Head of caudate nucleus (tissue), 42 donors: Measurements from ENCODE around the gene CYP27C1.
"Not testable (repeated sequence)": the region's sequence is repeated elsewhere in the genome, so short reads cannot be mapped to it uniquely, and the experiment has no call there.

Experiments
- DNase-seq, 42 donors: peaks; one replicate each; pipeline versions ENCODE4 v3.0.0 to v3.0.0-alpha.2; 2020 to 2021; ENCODE audit warnings: mixed read lengths in 7 of 42
- intact Hi-C: fragments of 100-400 bp; cut with DNase I; formaldehyde crosslinking; loops from one replicate; pipeline ENCODE4 v1.15.0; 2022

CYP27C1 gene

GRCh38 chr2:127176371-127177311 lies 43.5 kb downstream of the CYP27C1 start:
- DNase-seq = peak in 41 of 42 donors; percentile 46 to 90 (median 75)
- intact Hi-C loops = no loop called here

GRCh38 chr2:127175751-127176354 lies 44.2 kb downstream of the CYP27C1 start:
- peak in 8 of 42 donors; percentile 18 to 46 (median 30) for DNase-seq
- intact Hi-C loops = no loop called here

- intact Hi-C loops = no loop called here
These were observed 44.9 kb downstream of the CYP27C1 start for GRCh38 chr2:127175041-127175721.

DNA sequence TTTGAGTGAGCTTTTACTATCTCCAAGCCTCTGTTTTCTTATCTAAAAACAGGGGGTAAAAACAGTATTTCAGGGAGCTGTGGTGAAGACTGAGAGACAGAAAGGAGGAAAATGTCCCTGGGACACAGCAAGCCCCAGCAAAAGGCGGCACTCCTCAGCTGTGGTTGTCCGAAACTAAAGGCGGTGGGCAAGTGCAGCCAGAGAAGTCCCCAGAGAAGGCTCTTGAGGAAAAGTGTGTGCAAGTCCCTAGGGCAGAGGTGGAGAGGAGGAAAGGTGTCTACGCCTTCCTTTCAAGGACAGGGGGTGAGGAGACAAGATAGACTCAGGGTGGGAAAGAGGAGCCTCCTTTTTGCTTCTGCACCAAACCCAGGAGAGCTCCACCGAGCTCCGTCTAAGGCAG lies 45.5 kb downstream of the CYP27C1 start:
- intact Hi-C loops = no loop called here
- DNase-seq = no peak

More at GRCh38 chr2:127175041-127175721, 44.9 kb downstream of the CYP27C1 start:
- peak in 15 of 42 donors; percentile 21 to 56 (median 41) for DNase-seq

GRCh38 chr2:127174136-127174535 lies 46.0 kb downstream of the CYP27C1 start:
- DNase-seq = peak in 38 of 42 donors; percentile 25 to 85 (median 54)
- intact Hi-C loops = no loop called here

DNA sequence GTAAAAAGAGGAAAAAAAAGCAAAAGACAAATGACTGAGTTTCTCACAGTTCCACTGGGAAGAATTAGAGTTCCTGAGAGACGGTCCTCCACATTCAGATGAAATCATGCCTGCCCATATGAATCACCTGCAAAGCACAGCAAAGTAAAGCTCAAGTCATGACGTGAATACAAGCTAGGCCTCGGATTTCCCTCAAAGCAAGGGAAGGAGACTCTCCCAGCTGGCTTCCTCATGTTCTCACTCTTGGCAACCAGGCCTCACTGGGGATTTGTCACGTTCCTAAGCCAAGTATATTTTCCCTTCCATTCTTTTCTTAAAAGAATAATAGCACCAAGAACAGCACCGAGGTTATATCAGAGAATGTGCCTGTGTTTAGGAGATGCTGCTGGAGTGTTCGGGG lies 47.0 kb downstream of the CYP27C1 start:
- peak in 5 of 42 donors; percentile 5 to 18 (median 12) for DNase-seq
- intact Hi-C loops = no loop called here

GRCh38 chr2:127172306-127172705 lies 47.8 kb downstream of the CYP27C1 start:
- intact Hi-C loops = no loop called here
- DNase-seq = peak in 6 of 42 donors; percentile 3 to 18 (median 8)

GRCh38 chr2:127170452-127171197 lies 49.5 kb downstream of the CYP27C1 start:
- intact Hi-C loops = no loop called here

GRCh38 chr2:127170021-127170420 lies 50.1 kb downstream of the CYP27C1 start:
- intact Hi-C loops = no loop called here
- DNase-seq = peak in 4 of 42 donors; percentile 4 to 23 (median 18)

More at GRCh38 chr2:127170452-127171197, 49.5 kb downstream of the CYP27C1 start:
- peak in 8 of 42 donors; percentile 8 to 37 (median 15) for DNase-seq

DNA sequence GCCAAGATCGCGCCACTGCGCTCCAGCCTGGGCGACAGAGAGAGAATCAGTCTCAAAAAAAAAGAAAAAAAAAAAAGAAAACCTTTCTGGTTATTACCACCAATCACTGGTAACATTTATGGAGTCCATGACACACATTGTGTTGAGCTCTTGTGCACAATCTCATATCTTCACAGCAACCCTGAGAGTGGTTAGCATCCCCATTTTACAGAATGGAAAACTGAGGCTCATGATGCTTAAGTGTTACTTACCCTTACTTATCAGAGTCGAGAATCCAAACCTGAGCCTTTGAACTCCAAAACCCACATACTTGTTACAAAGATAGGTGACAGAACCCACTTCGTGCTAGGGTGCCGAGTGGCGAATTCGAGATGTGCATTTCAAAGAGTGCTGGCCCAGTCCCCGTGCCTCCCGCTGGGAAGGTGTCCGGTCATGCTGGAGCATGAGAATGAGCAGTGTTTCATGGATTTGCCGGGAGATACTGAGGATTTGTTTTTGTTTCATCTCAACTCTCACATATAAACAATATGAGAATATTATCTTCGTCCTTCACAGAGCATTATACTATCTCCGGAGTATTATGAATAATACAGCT lies 50.9 kb downstream of the CYP27C1 start:
- peak in 5 of 42 donors; percentile 7 to 23 (median 19) for DNase-seq
- intact Hi-C loops = no loop called here

DNA sequence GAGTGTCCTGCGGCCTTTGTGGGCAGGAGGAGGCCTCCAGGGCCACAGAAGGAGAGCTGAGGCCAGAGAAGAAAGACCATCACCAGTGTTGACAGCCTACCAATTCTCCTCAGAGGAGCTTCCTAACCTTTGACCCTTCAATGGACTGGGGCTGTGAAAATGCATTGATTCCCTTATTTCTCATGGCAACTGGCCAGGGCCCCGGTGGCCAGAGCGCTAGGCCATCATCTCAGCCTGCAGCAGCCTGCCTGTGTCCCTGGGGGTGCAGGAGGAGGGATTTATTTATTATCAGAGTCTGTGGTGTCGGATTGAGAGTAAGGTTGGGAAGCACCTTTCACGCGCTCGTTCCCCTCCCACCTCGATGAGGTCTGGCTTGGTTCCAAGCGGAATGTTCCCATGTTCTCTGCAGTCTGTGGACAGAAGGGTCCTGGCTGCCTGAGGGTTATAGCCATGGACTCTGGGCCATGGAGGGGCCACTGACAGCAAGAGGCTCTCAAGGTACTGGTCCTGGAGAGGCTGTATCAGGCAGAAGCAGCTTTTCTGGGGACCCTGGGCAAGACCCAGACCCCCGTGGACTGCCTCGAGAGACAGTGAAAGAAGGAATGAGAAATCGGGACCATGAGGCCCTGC lies 53.8 kb downstream of the CYP27C1 start:
- intact Hi-C loops = no loop called here
- peak in 8 of 42 donors; percentile 4 to 34 (median 16) for DNase-seq

DNA sequence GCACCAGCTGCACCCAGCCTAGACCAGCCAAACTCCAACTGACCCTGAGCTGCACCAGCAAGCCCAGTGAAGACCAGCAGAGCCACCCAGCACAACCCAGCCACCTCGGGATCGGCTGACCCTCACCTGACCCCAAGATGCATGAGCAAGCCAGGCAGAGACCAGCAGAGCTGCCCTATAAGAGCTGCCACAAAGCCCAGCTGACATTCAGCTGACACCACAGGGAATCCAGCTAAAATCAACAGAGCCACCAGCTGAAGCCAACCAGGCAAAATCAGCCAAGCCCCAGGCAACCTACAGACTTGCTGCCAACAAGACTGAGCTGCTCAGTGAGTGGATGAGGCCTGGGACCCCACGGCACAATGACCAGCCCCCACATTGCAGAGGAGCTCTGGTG lies 54.6 kb downstream of the CYP27C1 start:
- intact Hi-C loops = no loop called here
- peak in 7 of 42 donors; percentile 2 to 40 (median 12) for DNase-seq

DNA sequence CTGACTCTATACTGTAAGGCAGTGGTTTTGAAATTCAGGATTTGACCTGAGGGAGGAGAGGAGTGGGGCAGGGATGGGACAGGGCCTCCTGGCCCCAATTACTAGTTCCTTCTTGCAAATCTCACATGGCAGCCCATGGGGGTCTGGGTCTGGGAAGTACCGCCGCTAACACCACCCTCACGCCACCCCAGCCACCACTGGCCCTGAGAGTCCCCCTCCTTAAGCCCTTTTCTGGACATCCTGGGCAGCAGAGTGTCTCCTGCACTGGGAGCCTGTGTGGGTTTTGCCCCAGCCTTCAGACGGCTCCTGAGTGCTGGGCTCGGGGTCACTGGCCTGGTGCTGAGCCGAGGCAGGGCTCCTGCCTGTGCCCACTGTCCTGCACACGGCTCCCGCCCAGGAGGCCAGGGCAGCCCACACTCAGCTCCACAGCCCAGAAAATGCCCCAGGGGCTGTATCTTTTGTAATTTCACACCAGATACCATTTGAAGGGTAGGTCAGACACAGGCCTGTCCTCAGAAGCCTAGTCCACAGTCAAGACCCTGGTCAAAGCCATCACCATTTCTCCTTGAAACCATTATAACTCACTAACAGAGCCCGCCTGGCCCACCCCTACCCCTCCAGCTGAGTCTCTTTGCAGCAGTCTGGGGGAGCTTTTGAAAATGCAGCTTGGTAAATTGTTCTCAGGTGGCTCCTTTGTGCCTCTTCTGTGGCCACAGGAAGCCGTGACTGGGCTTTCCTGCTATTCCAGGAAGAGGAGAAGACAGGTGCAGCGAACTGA lies 55.1 kb downstream of the CYP27C1 start:
- intact Hi-C loops = no loop called here
- peak in 6 of 42 donors; percentile 1 to 25 (median 11) for DNase-seq

GRCh38 chr2:127163921-127164320 lies 56.2 kb downstream of the CYP27C1 start:
- DNase-seq = peak in 4 of 42 donors; percentile 3 to 30 (median 11)
- intact Hi-C loops = no loop called here

- peak in 2 of 42 donors; percentile 1 to 19 for DNase-seq
- intact Hi-C loops = not testable (repeated sequence)
These were observed 57.1 kb downstream of the CYP27C1 start for GRCh38 chr2:127163090-127163406.

DNA sequence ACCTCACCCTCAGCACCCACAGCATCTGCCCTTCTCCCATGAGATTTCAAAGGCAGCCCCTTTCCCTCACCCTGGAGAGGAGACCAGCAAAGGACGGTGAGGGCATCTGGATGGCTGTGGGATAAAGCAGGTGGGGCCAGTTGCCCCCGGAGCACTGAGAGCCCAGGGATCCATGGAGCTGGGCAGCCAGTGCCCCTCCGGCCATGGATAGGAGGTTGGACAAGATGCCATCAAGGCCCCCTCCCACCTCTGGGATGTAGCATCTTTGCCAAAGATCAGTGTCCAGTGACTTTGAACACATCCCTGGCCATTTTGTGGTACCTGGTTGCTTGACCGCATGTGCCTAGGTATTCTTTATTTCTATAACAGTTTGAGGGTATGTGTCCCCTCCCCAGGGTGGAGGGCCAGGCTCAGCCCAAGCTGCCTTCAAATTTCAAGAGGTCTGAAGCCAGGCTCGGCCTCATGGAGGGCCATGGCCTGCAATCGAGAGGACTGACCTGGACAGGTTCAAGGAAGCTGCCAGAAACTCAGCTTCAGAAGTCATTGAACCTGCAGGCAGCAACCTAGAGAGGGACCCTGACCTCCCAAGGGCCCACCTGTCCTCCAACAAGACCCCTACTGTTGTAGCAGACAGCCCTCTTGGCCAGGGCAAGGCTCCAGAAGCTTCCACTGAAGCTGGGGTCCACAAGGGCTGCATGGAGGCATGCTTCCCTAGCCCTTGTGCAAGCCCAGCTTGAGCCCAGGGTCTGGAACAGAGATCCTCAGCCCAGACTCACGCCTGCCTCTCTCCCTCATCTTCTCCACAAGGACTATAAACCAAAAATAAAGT lies 57.6 kb downstream of the CYP27C1 start:
- intact Hi-C loops = no loop called here
- DNase-seq = peak in 5 of 42 donors; percentile 11 to 37 (median 21)
